Heart left ventricle (tissue), 16 donors: ENCODE data around the gene AQP2. TPM values are rescaled to one million over a fixed set of nuclear protein-coding genes. Genes with fewer than 3 reads are reported as not detected.

Experiments used
- ATAC-seq, 4 donors: fragments of 200-7000 bp; cut with Tn5 transposase; one replicate each; pipeline ENCODE4 v1.9.1; 2020 to 2022; ENCODE audit warnings: moderate library complexity in 4 of 4, mild to moderate bottlenecking in 3 of 4, moderate number of reproducible peaks in 1 of 4
- DNase-seq, 5 donors: peaks; one replicate each; pipeline ENCODE4 v3.0.0-alpha.2; 2020
- H3K27ac ChIP-seq, 12 donors: fragments of 200-600 bp; sonication (generic) in 4 of 12; one replicate each; pipeline versions ENCODE4 v1.5.0 to v1.8.0; 2016 to 2022; ENCODE audit warnings: mild to moderate bottlenecking in 2 of 12
- H3K27me3 ChIP-seq, 9 donors: fragments of 200-600 bp; sonication (generic) in 2 of 9; one replicate each; pipeline versions ENCODE4 v1.5.1 to v1.8.0; 2016 to 2022; ENCODE audit warnings: mild to moderate bottlenecking in 3 of 9
- H3K36me3 ChIP-seq, 9 donors: fragments of 200-600 bp; sonication (generic) in 2 of 9; one replicate each; pipeline versions ENCODE4 v1.5.0 to v1.8.0; 2018 to 2022; ENCODE audit warnings: mild to moderate bottlenecking in 2 of 9
- H3K4me1 ChIP-seq, 12 donors: fragments of 200-600 bp; sonication (generic) in 4 of 12; one replicate each; pipeline versions ENCODE4 v1.5.0 to v1.8.0; 2016 to 2022; ENCODE audit warnings: mild to moderate bottlenecking in 3 of 12
- H3K4me3 ChIP-seq, 12 donors: fragments of 200-600 bp; sonication (generic) in 4 of 12; one replicate each; pipeline versions ENCODE4 v1.5.0 to v1.8.0; 2017 to 2022; ENCODE audit warnings: mild to moderate bottlenecking in 9 of 12, moderate library complexity in 4 of 12
- H3K9me3 ChIP-seq, 12 donors: fragments of 200-600 bp; sonication (generic) in 4 of 12; one replicate each; pipeline versions ENCODE4 v1.5.0 to v1.8.0; 2016 to 2022; ENCODE audit warnings: mild to moderate bottlenecking in 1 of 12
- CTCF ChIP-seq, 12 donors: fragments of 200-600 bp; sonication (generic) in 4 of 12; IDR thresholded peaks; one replicate each; pipeline versions ENCODE4 v1.5.0 to v1.8.0; 2018 to 2022; ENCODE audit warnings: antibody characterized with exemption in 12 of 12, mild to moderate bottlenecking in 5 of 12
- POLR2A ChIP-seq, 2 donors: fragments of 450-650 bp; IDR thresholded peaks; one replicate each; pipeline ENCODE4 v1.6.1; 2017; ENCODE audit warnings: antibody characterized with exemption in 2 of 2, mild to moderate bottlenecking in 2 of 2, moderate library complexity in 2 of 2
- WGBS, 4 donors: extraction: QIAGEN DNeasy Blood & Tissue Kit in 2 of 4; methylation state at CpG; one replicate each; pipeline versions ENCODE4 v1.1.5 to v1.1.7; 2013 to 2018; 5-methylcytosine and 5-hydroxymethylcytosine counted together
- intact Hi-C, 10 donors: fragments of 100-400 bp; cut with DNase I; formaldehyde crosslinking; loops; one replicate each; pipeline versions ENCODE4 v1.11.1 to v1.14.2; 2022
- polyA plus RNA-seq, 2 donors: library from polyadenylated mRNA; stranded (reverse); fragments of 200-250 nt; gene quantifications; one replicate each; pipeline ENCODE4 v1.2.3, GENCODE V29; 2013
- total RNA-seq, 9 donors: library from RNA; depleted of rRNA in 2 of 9; stranded (reverse); fragments of >200 nt in 2 of 9; fragmentation: NEBNext Ultra II Directional in 3 of 9; extraction: Animal tissue kit (Norgen Biotek cat#: 25700) in 3 of 9; gene quantifications; one replicate each; pipeline versions ENCODE4 v1.1.0 to v1.2.4, GENCODE V29; 2016 to 2023
- donor health status: ischemic (EF 13 %, LVEDD 7.1; RV severe dilation, severe dysfunction).
- donor health status: healthy with polysubstance abuse.
- donor health status: DM: no; HTN: yes; CAD: no.
- donor health status: DM: no; HTN: no; CAD: no.
- donor health status: ischemic (EF 25% LVEDD 6.9; RV normal size, moderate dysfunction).
- donor health status: ischemic (EF 25% LVEDD 5.7; RV mildly dilated, moderate dysfunction).
- donor health status: healthy.
- donor health status: DM: yes; HTN: yes; CAD: no.
- donor health status: ischemic (EF 35%, LVEDD 5.7; RV mildly dilated, moderate dysfunction).
- donor health status: nonischemic (EF 11% LVEDD 7.7; RV severe dilation, severe dysfunction).
- donor health status: DM: yes; HTN: yes; CAD: no.
- donor health status: PGD.
- donor health status: ischemic (EF 29% LVEDD 5.4; RV normal size, mild dysfunction).
- donor health status: nonischemic (EF 23%, LVEDD 6.1; RV moderate dilation, normal function).

AQP2 gene
- total and polyA plus RNA-seq, 11 donors, result not detected

- Histone ChIP-seq H3K4me1 (peaks cover 0 to 28% (median 13%) of the 10 kb centered on the region in 12 donors), H3K27me3 (peaks cover 0 to 11% (median 0%) of the 10 kb centered on the region in 9 donors), H3K9me3 (no peaks in the 10 kb centered on the region), H3K27ac (peak overlapping the region in 3 of 12 donors; percentile 32 to 52 (median 46)), H3K4me3 (no peak overlapping the region), H3K36me3 (no peaks in the 10 kb centered on the region)
- DNase-seq, result peak in 1 of 5 donors; percentile 17
- TF ChIP-seq CTCF (IDR thresholded peaks at IDR 0.05) (no peak), POLR2A (IDR thresholded peaks at IDR 0.05) (no peak)
- ATAC-seq, result no peak
- 73 to 84% (median 80%) methylated on average over 6 of the region's 6 CpGs for WGBS, 4 donors
- intact Hi-C loops, result no loop called here
These were observed 28.6 kb upstream of the AQP2 start for GRCh38 chr12:49921936-49922335.

- Histone ChIP-seq H3K27me3 (peaks cover 0 to 7% (median 0%) of the 10 kb centered on the region in 9 donors), H3K4me3 (no peak overlapping the region), H3K36me3 (no peaks in the 10 kb centered on the region), H3K9me3 (no peaks in the 10 kb centered on the region), H3K4me1 (peaks cover 0 to 28% (median 13%) of the 10 kb centered on the region in 12 donors), H3K27ac (peak overlapping the region in 6 of 12 donors; percentile 3 to 52 (median 36))
- DNase-seq (peak in 3 of 5 donors; percentile 58 to 80 (median 72)), ATAC-seq (peak; percentile 48 to 68 (median 61))
- TF ChIP-seq CTCF (IDR thresholded peaks at IDR 0.05) (no peak), POLR2A (IDR thresholded peaks at IDR 0.05) (no peak)
- intact Hi-C loops, result no loop called here
- 40 to 56% (median 51%) methylated on average over 12 of the region's 12 CpGs for WGBS, 4 donors
These were observed 28.0 kb upstream of the AQP2 start for GRCh38 chr12:49922349-49923034.

GRCh38 chr12:49923035-49923644 lies 27.4 kb upstream of the AQP2 start:
- H3K36me3 ChIP-seq, result no peaks in the 10 kb centered on the region
- peaks cover 0 to 28% (median 13%) of the 10 kb centered on the region in 12 donors for H3K4me1 ChIP-seq
- peak overlapping the region in 5 of 12 donors; percentile 3 to 52 (median 41) for H3K27ac ChIP-seq
- peaks cover 0 to 4% (median 0%) of the 10 kb centered on the region in 9 donors for H3K27me3 ChIP-seq
- TF ChIP-seq CTCF (IDR thresholded peaks at IDR 0.05) (no peak), POLR2A (IDR thresholded peaks at IDR 0.05) (no peak)
- intact Hi-C loops, result no loop called here
- WGBS, 4 donors, result 73 to 83% (median 80%) methylated on average over 7 of the region's 7 CpGs
- ATAC-seq (peak in 3 of 4 donors; percentile 21 to 73 (median 62)), DNase-seq (peak in 2 of 5 donors; percentile 64 to 68)
- H3K4me3 ChIP-seq, result no peak overlapping the region
- no peaks in the 10 kb centered on the region for H3K9me3 ChIP-seq

- intact Hi-C loops, result no loop called here
- Histone ChIP-seq H3K9me3 (no peaks in the 10 kb centered on the region), H3K36me3 (no peaks in the 10 kb centered on the region), H3K27me3 (peaks cover 0 to 4% (median 0%) of the 10 kb centered on the region in 9 donors), H3K4me3 (no peak overlapping the region), H3K27ac (peak overlapping the region in 2 of 12 donors; percentile 12 to 52), H3K4me1 (peaks cover 0 to 28% (median 13%) of the 10 kb centered on the region in 12 donors)
- WGBS, 4 donors, result 73 to 80% (median 77%) methylated on average over 15 of the region's 15 CpGs
- no peak for TF ChIP-seq CTCF (IDR thresholded peaks at IDR 0.05)
- TF ChIP-seq POLR2A (IDR thresholded peaks at IDR 0.05), result no peak
- peak in 1 of 5 donors; percentile 19 for DNase-seq
- peak in 2 of 4 donors; percentile 26 to 50 for ATAC-seq
These were observed 26.5 kb upstream of the AQP2 start for GRCh38 chr12:49923880-49924556.
